HG03342 (cell line): ENCODE results near the gene ZNF664.

Source experiments
- ATAC-seq: cut with Tn5 transposase; IDR thresholded peaks from one replicate; pipeline ENCODE4 v1.9.1; 2021; ENCODE audit warnings: mild to moderate bottlenecking, moderate library complexity; ENCODE audit not compliant: unreplicated experiment

Gene ZNF664

GRCh38 chr12:124006846-124007713, 34.1 kb downstream of the ZNF664 start:
- no peak for ATAC-seq

GRCh38 chr12:124007826-124008570, 35.0 kb downstream of the ZNF664 start:
- ATAC-seq: no peak

GRCh38 chr12:124008595-124008994, 35.6 kb downstream of the ZNF664 start:
- ATAC-seq: no peak

- ATAC-seq: no peak
Measured at GRCh38 chr12:124009781-124010180, 36.8 kb downstream of the ZNF664 start.

- no peak for ATAC-seq
Measured at GRCh38 chr12:124010687-124011086, 37.7 kb downstream of the ZNF664 start.

GRCh38 chr12:124011435-124012115, 38.6 kb downstream of the ZNF664 start:
- ATAC-seq: no peak

GRCh38 chr12:124013073-124013472, 40.1 kb downstream of the ZNF664 start:
- no peak for ATAC-seq

- ATAC-seq: no peak
Measured at GRCh38 chr12:124015494-124016461, 42.8 kb downstream of the ZNF664 start.

- ATAC-seq: no peak
Measured at GRCh38 chr12:124017064-124017463, 44.0 kb downstream of the ZNF664 start.

- no peak for ATAC-seq
Measured at GRCh38 chr12:124018539-124018938, 45.5 kb downstream of the ZNF664 start.

- no peak for ATAC-seq
Measured at GRCh38 chr12:124019115-124019514, 46.1 kb downstream of the ZNF664 start.

- no peak for ATAC-seq
Measured at GRCh38 chr12:124020514-124020949, 47.5 kb downstream of the ZNF664 start.

GRCh38 chr12:124021007-124021406, 48.0 kb downstream of the ZNF664 start:
- no peak for ATAC-seq

- ATAC-seq: no peak
Measured at GRCh38 chr12:124022161-124022560, 49.1 kb downstream of the ZNF664 start.

- ATAC-seq: no peak
Measured at GRCh38 chr12:124024263-124024678, 51.3 kb downstream of the ZNF664 start.

GRCh38 chr12:124024776-124025175, 51.8 kb downstream of the ZNF664 start:
- ATAC-seq: no peak

GRCh38 chr12:124025661-124026060, 52.6 kb downstream of the ZNF664 start:
- no peak for ATAC-seq

- no peak for ATAC-seq
Measured at GRCh38 chr12:124026755-124027745, 54.0 kb downstream of the ZNF664 start.
